ENCODE measurements around the gene EGR1.

Gene EGR1

DNA sequence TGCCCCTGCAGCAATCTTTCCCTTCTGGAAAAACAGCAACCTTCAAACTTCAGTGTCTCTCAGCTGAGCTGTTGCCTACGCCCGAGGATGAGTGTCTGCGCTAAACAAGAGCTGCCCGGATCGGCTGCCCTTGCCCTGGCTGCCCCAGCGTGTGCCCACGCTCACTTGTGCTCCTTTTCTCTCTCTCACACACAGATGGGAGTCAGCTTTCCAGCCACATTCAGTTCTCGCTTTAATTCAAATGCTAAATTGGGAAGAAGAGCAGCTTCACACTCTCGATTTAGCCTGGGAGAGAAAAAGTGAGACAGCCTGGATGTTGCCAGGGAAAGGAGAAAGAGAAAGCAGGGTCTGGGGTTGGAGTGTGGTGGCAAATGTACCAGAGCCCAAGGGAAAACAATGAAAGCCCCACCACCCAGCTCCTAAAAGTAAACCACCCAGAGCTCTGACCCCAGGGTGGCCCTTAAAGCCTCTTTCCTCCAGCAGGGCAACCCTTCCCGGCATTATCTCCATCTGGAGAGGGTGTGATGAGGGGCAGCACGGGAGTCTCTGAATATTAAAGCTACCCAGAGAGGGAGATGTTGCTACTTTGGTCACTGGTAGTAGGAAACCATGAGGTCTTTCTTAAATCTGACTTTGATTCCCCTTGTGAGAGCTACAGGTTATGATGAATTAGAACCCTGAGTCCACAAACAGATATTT, 9.9 kb upstream of the EGR1 start:
- Histone ChIP-seq H3K36me3 (ENCODE audit: control insufficient read depth in 1 of 2, insufficient read depth in 2 of 2, low read length in 2 of 2) (no peaks in the 10 kb centered on the region), H3K9me3 (ENCODE audit: control insufficient read depth in 1 of 2, low read length in 2 of 2) (no peaks in the 10 kb centered on the region), H3K27me3 (ENCODE audit: low read depth, low read length) (no peaks in the 10 kb centered on the region), H3K4me3 (ENCODE audit: low read depth in 1 of 2, low read length in 2 of 2) (no peak overlapping the region), H3K4me1 (ENCODE audit: control insufficient read depth in 1 of 2, insufficient read depth in 2 of 2, low read length in 2 of 2) (peaks cover 11 to 12% of the 10 kb centered on the region in 2 donors), H3K27ac (ENCODE audit: low read length) (no peak overlapping the region)

GRCh38 chr5:138457531-138458275, 7.6 kb upstream of the EGR1 start:
- no peaks in the 10 kb centered on the region for H3K9me3 ChIP-seq (ENCODE audit: control insufficient read depth in 1 of 2, low read length in 2 of 2)
- H3K4me1 ChIP-seq (ENCODE audit: control insufficient read depth in 1 of 2, insufficient read depth in 2 of 2, low read length in 2 of 2) = peaks cover 11 to 15% of the 10 kb centered on the region in 2 donors
- no peak overlapping the region for H3K27ac ChIP-seq (ENCODE audit: low read length)
- no peaks in the 10 kb centered on the region for H3K27me3 ChIP-seq (ENCODE audit: low read depth, low read length)
- peak overlapping the region in 1 of 2 donors; percentile 4 for H3K4me3 ChIP-seq (ENCODE audit: low read depth in 1 of 2, low read length in 2 of 2)
- H3K36me3 ChIP-seq (ENCODE audit: control insufficient read depth in 1 of 2, insufficient read depth in 2 of 2, low read length in 2 of 2) = no peaks in the 10 kb centered on the region

DNA sequence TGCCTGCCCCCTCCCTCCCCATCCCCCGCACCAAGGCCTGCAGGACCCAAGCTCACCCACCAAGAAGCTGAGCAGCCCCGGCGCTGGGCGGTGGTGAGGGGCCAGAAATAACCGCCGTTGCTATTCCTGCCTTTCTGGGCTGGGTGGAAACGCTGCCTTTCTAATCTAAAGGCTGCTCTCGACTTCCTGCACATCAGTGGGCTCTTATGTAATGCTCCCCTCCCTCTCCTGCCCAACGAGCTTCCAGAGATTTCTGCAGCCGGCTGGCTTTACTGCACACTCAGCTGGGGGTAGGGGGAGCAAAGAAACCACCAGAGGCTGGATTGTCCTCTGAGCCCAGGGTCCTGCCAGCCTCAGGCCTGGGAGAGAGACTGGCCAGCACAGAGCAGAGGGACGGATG, 6.9 kb upstream of the EGR1 start:
- H3K36me3 ChIP-seq (ENCODE audit: control insufficient read depth in 1 of 2, insufficient read depth in 2 of 2, low read length in 2 of 2) = no peaks in the 10 kb centered on the region
- H3K27ac ChIP-seq (ENCODE audit: low read length) = no peak overlapping the region
- H3K27me3 ChIP-seq (ENCODE audit: low read depth, low read length) = no peaks in the 10 kb centered on the region
- H3K4me3 ChIP-seq (ENCODE audit: low read depth in 1 of 2, low read length in 2 of 2) = peak overlapping the region in 1 of 2 donors; percentile 7
- peaks cover 11 to 17% of the 10 kb centered on the region in 2 donors for H3K4me1 ChIP-seq (ENCODE audit: control insufficient read depth in 1 of 2, insufficient read depth in 2 of 2, low read length in 2 of 2)
- H3K9me3 ChIP-seq (ENCODE audit: control insufficient read depth in 1 of 2, low read length in 2 of 2) = no peaks in the 10 kb centered on the region

GRCh38 chr5:138458856-138459255, 6.4 kb upstream of the EGR1 start:
- Histone ChIP-seq H3K36me3 (ENCODE audit: control insufficient read depth in 1 of 2, insufficient read depth in 2 of 2, low read length in 2 of 2) (no peaks in the 10 kb centered on the region), H3K9me3 (ENCODE audit: control insufficient read depth in 1 of 2, low read length in 2 of 2) (no peaks in the 10 kb centered on the region), H3K27me3 (ENCODE audit: low read depth, low read length) (no peaks in the 10 kb centered on the region), H3K4me3 (ENCODE audit: low read depth in 1 of 2, low read length in 2 of 2) (no peak overlapping the region), H3K4me1 (ENCODE audit: control insufficient read depth in 1 of 2, insufficient read depth in 2 of 2, low read length in 2 of 2) (peaks cover 11 to 18% of the 10 kb centered on the region in 2 donors), H3K27ac (ENCODE audit: low read length) (no peak overlapping the region)

GRCh38 chr5:138459311-138459933, 5.9 kb upstream of the EGR1 start:
- Histone ChIP-seq H3K27me3 (ENCODE audit: low read depth, low read length) (no peaks in the 10 kb centered on the region), H3K27ac (ENCODE audit: low read length) (no peak overlapping the region), H3K36me3 (ENCODE audit: control insufficient read depth in 1 of 2, insufficient read depth in 2 of 2, low read length in 2 of 2) (peaks cover 0 to 3% of the 10 kb centered on the region in 2 donors), H3K4me1 (ENCODE audit: control insufficient read depth in 1 of 2, insufficient read depth in 2 of 2, low read length in 2 of 2) (peaks cover 11 to 18% of the 10 kb centered on the region in 2 donors), H3K4me3 (ENCODE audit: low read depth in 1 of 2, low read length in 2 of 2) (no peak overlapping the region), H3K9me3 (ENCODE audit: control insufficient read depth in 1 of 2, low read length in 2 of 2) (no peaks in the 10 kb centered on the region)

DNA sequence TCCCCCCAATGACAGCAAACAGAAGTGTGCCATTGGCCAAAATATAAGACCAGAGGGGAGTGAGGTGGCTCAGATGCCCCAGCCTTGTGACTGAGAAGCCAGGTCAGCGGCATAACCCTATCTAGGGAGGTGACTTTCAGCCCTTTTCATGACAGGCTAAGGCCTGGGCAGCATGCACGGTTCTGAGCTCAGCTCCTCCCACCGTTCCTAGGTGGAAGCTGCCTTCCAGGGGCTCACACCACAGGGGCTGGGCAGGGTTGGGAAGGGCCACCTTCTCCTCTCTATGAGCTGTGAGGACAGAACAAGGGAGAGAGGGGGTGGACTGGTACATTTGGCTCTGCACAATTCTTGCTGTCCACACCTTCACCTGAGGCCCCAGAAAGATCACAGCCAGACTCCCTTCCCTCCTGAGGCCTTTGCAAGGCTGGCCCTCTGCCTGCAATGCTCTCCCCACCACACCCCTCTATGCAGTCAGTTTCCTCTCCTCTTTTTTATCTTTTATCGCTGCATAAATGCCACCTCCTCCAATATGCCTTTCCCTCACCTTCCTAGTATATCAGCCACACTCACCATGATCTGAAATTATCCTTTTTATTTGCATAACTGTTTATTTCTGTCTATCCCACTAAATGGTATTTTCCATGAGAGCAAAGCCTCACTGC, 5.1 kb upstream of the EGR1 start:
- Histone ChIP-seq H3K4me3 (ENCODE audit: low read depth in 1 of 2, low read length in 2 of 2) (no peak overlapping the region), H3K27ac (ENCODE audit: low read length) (no peak overlapping the region), H3K9me3 (ENCODE audit: control insufficient read depth in 1 of 2, low read length in 2 of 2) (no peaks in the 10 kb centered on the region), H3K27me3 (ENCODE audit: low read depth, low read length) (no peaks in the 10 kb centered on the region), H3K4me1 (ENCODE audit: control insufficient read depth in 1 of 2, insufficient read depth in 2 of 2, low read length in 2 of 2) (peaks cover 11 to 18% of the 10 kb centered on the region in 2 donors), H3K36me3 (ENCODE audit: control insufficient read depth in 1 of 2, insufficient read depth in 2 of 2, low read length in 2 of 2) (peaks cover 0 to 11% of the 10 kb centered on the region in 2 donors)

DNA sequence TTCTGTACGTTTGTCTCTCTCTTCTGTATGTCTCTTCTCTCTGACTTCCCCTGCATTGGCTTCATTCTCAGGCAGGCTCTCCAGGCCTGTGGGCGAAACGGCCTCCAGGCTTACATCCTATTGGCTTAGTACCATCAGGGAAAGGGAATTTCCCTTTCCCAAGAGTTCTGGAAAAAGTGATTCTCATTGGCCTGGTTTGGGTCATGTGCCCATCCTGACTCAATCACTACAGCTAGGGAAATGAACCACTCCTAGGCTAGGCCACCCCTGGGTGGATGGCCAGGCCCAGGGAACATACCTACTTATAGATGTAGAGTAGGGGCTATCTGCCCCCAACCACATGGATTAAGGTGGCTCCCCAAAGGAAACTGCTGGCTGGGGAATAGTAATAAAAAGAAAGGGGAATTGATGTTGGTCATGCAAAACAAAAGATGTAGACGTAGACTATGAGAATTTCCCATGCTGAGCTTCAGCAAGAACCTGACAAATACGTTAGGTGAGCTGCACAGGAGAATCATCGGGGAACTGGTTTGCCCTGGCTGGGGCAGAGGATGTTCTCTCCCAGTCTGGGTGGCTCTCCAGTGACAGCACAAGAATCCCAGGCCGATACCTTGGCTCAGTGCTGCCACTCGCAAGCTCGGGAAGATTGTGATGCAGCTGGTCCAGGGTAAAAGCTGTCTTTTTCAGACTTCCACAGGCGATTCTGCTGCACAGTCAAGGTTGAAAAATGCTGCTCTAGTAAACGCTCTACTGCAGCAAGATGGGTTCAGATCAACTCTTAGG, 3.7 kb upstream of the EGR1 start:
- H3K9me3 ChIP-seq (ENCODE audit: control insufficient read depth in 1 of 2, low read length in 2 of 2) = no peaks in the 10 kb centered on the region
- peaks cover 0 to 11% of the 10 kb centered on the region in 2 donors for H3K36me3 ChIP-seq (ENCODE audit: control insufficient read depth in 1 of 2, insufficient read depth in 2 of 2, low read length in 2 of 2)
- no peak overlapping the region for H3K27ac ChIP-seq (ENCODE audit: low read length)
- no peak overlapping the region for H3K4me3 ChIP-seq (ENCODE audit: low read depth in 1 of 2, low read length in 2 of 2)
- H3K4me1 ChIP-seq (ENCODE audit: control insufficient read depth in 1 of 2, insufficient read depth in 2 of 2, low read length in 2 of 2) = peaks cover 11 to 18% of the 10 kb centered on the region in 2 donors
- H3K27me3 ChIP-seq (ENCODE audit: low read depth, low read length) = no peaks in the 10 kb centered on the region

DNA sequence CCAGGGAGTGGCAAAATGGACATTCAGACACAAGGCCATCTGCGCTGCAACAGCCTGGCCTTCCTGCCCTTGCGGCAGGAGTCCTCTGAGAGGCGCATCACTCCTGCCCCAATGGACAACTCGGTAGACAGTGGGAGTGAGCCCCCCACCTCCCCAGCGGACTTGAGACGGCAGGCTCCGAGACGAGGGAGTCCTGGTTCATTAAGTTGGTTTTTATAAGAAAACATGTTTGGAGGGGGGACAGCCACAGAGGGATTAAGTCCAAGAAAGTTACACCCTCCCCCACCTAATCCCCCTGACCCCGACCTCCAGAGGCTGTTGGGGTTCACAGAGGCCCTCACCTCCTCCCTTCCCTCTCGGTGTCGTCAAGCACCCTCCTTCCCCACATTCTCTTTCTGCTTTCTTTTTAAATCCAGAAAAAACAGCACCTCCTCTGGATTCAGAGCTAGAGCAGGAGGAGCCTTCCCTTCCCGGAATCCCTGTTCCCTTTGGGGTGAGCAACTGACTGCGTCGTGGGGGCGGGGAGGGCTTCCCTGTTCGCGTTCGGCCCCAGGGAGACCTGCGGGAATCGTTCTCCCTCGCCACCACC, 1.8 kb upstream of the EGR1 start:
- Histone ChIP-seq H3K4me3 (ENCODE audit: low read depth in 1 of 2, low read length in 2 of 2) (peak overlapping the region; percentile 68 to 97), H3K9me3 (ENCODE audit: control insufficient read depth in 1 of 2, low read length in 2 of 2) (no peaks in the 10 kb centered on the region), H3K27ac (ENCODE audit: low read length) (peak overlapping the region; percentile 98), H3K36me3 (ENCODE audit: control insufficient read depth in 1 of 2, insufficient read depth in 2 of 2, low read length in 2 of 2) (peaks cover 12 to 27% of the 10 kb centered on the region in 2 donors), H3K27me3 (ENCODE audit: low read depth, low read length) (no peaks in the 10 kb centered on the region), H3K4me1 (ENCODE audit: control insufficient read depth in 1 of 2, insufficient read depth in 2 of 2, low read length in 2 of 2) (peaks cover 6 to 25% of the 10 kb centered on the region in 2 donors)

GRCh38 chr5:138464008-138464387, 1.3 kb upstream of the EGR1 start:
- H3K4me1 ChIP-seq (ENCODE audit: control insufficient read depth in 1 of 2, insufficient read depth in 2 of 2, low read length in 2 of 2) = peaks cover 2 to 20% of the 10 kb centered on the region in 2 donors
- H3K27ac ChIP-seq (ENCODE audit: low read length) = peak overlapping the region; percentile 98
- no peaks in the 10 kb centered on the region for H3K9me3 ChIP-seq (ENCODE audit: control insufficient read depth in 1 of 2, low read length in 2 of 2)
- H3K4me3 ChIP-seq (ENCODE audit: low read depth in 1 of 2, low read length in 2 of 2) = peak overlapping the region; percentile 81 to 97
- H3K27me3 ChIP-seq (ENCODE audit: low read depth, low read length) = no peaks in the 10 kb centered on the region
- H3K36me3 ChIP-seq (ENCODE audit: control insufficient read depth in 1 of 2, insufficient read depth in 2 of 2, low read length in 2 of 2) = peaks cover 12 to 27% of the 10 kb centered on the region in 2 donors

- peaks cover 0 to 18% of the 10 kb centered on the region in 2 donors for H3K4me1 ChIP-seq (ENCODE audit: control insufficient read depth in 1 of 2, insufficient read depth in 2 of 2, low read length in 2 of 2)
- H3K27ac ChIP-seq (ENCODE audit: low read length) = peak overlapping the region; percentile 98
- peak overlapping the region; percentile 81 to 97 for H3K4me3 ChIP-seq (ENCODE audit: low read depth in 1 of 2, low read length in 2 of 2)
- no peaks in the 10 kb centered on the region for H3K9me3 ChIP-seq (ENCODE audit: control insufficient read depth in 1 of 2, low read length in 2 of 2)
- peaks cover 12 to 27% of the 10 kb centered on the region in 2 donors for H3K36me3 ChIP-seq (ENCODE audit: control insufficient read depth in 1 of 2, insufficient read depth in 2 of 2, low read length in 2 of 2)
- H3K27me3 ChIP-seq (ENCODE audit: low read depth, low read length) = no peaks in the 10 kb centered on the region
Measured at GRCh38 chr5:138464388-138465260, 655 bp upstream of the EGR1 start.
